WI38 (cell line): ENCODE data around the gene BARHL2.

Experiments used
- H3K4me3 ChIP-seq: 2 replicates; pipeline ENCODE4 v1.5.1; 2011; ENCODE audit warnings: low read depth, mild to moderate bottlenecking, control low read depth, low read length
- CTCF ChIP-seq: IDR thresholded peaks from 2 replicates; pipeline ENCODE4 v1.5.1; 2012; ENCODE audit warnings: low read depth, mild to moderate bottlenecking, control low read depth, low read length

BARHL2 gene

GRCh38 chr1:90724361-90724760 lies 7.3 kb upstream of the BARHL2 start:
- no peak for TF ChIP-seq CTCF
- no peak overlapping the region for H3K4me3 ChIP-seq

- H3K4me3 ChIP-seq, result peak overlapping the region; percentile 40
- no peak for TF ChIP-seq CTCF
Observed at GRCh38 chr1:90723590-90724108, 6.5 kb upstream of the BARHL2 start.

GRCh38 chr1:90722874-90723589 lies 5.9 kb upstream of the BARHL2 start:
- TF ChIP-seq CTCF, result no peak
- peak overlapping the region; percentile 40 for H3K4me3 ChIP-seq

GRCh38 chr1:90721210-90722194 lies 4.4 kb upstream of the BARHL2 start:
- peak; percentile 95 for TF ChIP-seq CTCF
- H3K4me3 ChIP-seq, result no peak overlapping the region

- no peak for TF ChIP-seq CTCF
- H3K4me3 ChIP-seq, result no peak overlapping the region
Observed at GRCh38 chr1:90720145-90720636, 3.1 kb upstream of the BARHL2 start.

- TF ChIP-seq CTCF, result no peak
Observed at GRCh38 chr1:90719330-90720144, 2.4 kb upstream of the BARHL2 start.

More at GRCh38 chr1:90719330-90720144, 2.4 kb upstream of the BARHL2 start:
- H3K4me3 ChIP-seq, result no peak overlapping the region
